ENCODE measurements around the gene RABAC1.
"Not testable (repeated sequence)": the region's sequence is repeated elsewhere in the genome, so short reads cannot be mapped to it uniquely, and the experiment has no call there.

The RABAC1 gene

GRCh38 chr19:41959056-41960053 is at the start of gene RABAC1:
Gene RABAC1 (minus strand): TSS chr19:41959321. CDS start chr19:41959292, 29 bp downstream.
- DNase-seq (ENCODE audit: low read depth in 2 of 2), result peak; percentile 75 to 86

- no peak for DNase-seq (ENCODE audit: low read depth in 2 of 2)
These were observed 47.4 kb upstream of the RABAC1 start for GRCh38 chr19:42006569-42006968.

- no peak for DNase-seq (ENCODE audit: low read depth in 2 of 2)
These were observed 46.4 kb upstream of the RABAC1 start for GRCh38 chr19:42005504-42005903.

DNA sequence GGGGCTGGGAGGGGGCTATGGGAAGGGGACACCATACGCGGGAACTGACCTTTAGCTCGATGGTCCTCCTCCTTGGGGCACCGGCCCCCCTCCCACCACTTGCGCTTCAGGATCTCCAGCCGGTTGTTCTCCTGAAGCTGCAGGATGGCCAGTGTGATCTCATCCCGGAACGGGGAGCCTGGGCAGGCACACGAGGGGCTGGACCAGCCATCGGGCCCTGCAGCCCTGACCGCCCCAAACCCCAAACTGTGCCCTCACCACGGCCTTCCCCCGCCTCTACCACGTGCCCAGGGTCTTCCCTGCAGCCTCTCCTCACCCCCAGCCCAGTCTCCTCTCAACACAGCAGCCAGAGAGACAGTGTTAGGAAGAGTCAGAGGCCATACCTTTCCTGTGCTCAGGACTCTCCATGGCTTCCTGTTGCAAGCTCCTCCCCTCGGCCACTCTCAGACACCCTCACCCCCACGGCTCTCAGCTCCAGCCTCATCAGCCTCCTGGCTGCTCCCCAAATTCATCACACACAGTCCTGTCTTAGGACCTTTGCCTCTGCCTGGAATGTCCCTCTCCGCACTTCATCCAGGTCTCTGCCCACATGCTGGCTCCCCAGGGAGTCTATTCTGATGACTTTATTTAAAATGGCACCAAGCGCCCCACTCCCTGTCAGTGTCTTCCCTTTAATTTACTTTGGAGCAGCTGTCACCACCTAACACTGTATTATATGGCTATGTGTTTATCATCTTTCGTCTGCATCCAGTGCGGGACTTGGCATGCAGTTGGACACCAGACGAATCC is 44.6 kb upstream of the RABAC1 start:
- no peak for DNase-seq (ENCODE audit: low read depth in 2 of 2)

GRCh38 chr19:41999878-42000208 is 40.7 kb upstream of the RABAC1 start:
- no peak for DNase-seq (ENCODE audit: low read depth in 2 of 2)

DNA sequence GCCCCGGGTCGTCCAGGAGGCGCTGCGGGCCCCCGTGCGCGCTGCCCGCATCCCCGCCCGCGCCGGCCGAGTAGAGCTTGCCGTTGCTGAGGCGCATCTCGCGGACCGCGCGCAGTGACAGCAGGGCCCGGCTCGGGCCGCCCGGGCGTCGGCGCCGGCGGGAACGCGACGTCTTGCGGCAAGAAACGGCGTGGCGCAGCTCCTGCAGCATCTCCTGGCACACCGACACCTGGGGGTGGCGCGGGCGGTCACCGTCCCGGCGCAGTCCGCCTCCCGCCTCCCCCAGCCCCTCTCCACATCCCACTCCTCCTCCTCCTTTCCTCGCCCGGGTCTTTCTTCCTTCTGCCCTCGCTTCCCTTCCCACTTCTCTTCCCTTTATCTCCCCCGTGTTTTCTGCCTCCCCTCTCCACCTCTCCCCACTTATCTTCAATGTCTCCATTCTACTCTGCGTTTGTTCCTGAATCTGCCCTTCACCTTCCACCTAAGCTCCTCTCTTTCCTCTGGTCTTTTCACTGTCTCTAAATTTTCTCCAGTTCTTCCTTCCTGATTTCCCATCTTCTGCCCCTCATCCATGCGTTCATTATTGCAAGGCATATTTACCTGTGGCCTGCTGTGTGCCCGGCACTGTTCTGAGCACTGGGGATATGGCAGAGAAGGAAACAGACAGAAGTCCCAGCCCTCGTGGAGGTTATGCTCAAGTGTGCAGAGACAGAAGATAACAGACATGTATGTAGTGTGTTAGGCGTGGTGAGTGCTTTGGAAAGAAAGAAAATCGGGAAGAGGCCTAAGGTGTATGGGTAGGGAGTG is 40.2 kb upstream of the RABAC1 start:
- DNase-seq (ENCODE audit: low read depth in 2 of 2), result no peak

DNA sequence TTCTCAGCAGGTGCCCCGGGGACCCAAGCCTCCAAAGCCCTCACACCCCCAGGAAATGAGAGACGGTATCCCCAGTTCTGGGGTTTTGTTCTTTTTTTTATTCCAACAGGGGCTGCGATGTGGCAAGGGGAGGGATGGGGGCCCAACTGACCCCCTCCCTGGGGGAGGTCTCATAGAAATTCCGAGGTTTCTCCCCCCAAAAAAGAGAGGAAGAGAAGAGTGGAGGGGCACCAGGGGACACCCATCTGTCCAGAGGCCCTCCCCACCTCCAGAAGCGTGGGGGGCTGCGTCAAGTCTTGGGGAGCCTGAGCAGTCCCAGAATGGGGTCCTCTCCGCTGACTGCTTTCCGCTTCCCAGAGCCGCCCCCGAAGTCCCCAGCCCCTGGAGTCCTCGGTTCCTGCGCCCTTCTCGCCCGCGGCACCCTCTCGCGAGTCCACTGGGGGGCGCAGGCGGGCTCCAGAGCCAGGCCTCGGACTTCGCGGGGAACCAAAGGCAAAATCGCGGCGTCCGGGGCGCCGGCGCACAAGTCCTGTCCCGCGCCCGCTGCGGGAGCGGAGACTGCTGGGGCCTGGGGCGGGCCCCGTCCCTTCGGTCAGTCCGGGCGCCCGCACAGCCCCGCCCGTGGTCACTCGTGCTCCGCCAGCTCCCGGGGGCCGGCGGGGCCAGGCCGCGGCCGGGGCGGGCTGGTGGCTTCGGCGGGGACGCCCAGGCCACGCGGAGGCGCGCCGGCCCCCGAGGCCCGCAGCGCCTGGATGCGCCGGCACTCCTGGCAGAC is 39.3 kb upstream of the RABAC1 start:
- peak in 1 of 2 donors; percentile 53 for DNase-seq (ENCODE audit: low read depth in 2 of 2)

DNA sequence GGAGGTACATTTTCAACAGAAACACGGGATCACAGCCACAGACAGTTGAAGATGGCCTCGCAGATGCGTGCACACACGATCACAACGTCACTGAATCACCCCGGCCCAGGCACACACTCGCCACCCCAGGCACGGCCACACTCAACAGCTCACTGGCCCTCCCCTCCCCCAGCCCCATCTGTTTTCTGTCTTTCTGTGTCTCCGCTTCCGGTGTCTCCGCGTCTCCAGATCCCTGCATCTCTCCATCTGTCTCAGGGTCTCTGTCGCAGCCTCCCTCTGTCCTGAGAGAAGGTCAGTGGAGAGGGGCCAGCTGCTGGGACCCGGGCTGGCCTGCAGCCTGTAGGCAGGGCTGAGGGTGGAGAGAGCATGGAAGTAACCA is 38.7 kb upstream of the RABAC1 start:
- no peak for DNase-seq (ENCODE audit: low read depth in 2 of 2)

- DNase-seq (ENCODE audit: low read depth in 2 of 2), result peak in 1 of 2 donors; percentile 21
These were observed 38.2 kb upstream of the RABAC1 start for GRCh38 chr19:41997121-41997850.

GRCh38 chr19:41995959-41996797 is 37.1 kb upstream of the RABAC1 start:
- no peak for DNase-seq (ENCODE audit: low read depth in 2 of 2)

- no peak for DNase-seq (ENCODE audit: low read depth in 2 of 2)
These were observed 36.2 kb upstream of the RABAC1 start for GRCh38 chr19:41994994-41995958.

DNA sequence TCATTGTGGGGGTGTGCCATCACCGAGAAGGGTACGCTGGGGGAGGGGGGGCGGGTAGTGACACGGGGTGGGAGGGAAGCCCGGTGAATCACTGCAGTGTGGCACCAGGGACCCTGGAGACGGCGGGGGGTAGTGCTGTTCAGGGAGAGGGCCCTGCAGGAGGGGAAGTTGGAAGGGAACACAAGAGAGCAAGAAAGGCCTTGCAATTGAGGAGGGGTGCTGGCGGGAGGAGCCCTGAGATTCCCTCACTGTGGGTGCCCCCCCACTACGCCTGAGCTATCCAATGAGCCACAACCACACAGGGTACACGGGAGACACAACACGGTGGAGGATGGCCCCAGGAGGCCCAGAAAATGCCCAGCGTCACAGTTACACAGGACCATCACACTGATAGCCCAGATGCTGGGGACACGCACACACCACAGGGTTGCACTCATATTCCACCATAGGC is 35.4 kb upstream of the RABAC1 start:
- DNase-seq (ENCODE audit: low read depth in 2 of 2), result no peak

DNA sequence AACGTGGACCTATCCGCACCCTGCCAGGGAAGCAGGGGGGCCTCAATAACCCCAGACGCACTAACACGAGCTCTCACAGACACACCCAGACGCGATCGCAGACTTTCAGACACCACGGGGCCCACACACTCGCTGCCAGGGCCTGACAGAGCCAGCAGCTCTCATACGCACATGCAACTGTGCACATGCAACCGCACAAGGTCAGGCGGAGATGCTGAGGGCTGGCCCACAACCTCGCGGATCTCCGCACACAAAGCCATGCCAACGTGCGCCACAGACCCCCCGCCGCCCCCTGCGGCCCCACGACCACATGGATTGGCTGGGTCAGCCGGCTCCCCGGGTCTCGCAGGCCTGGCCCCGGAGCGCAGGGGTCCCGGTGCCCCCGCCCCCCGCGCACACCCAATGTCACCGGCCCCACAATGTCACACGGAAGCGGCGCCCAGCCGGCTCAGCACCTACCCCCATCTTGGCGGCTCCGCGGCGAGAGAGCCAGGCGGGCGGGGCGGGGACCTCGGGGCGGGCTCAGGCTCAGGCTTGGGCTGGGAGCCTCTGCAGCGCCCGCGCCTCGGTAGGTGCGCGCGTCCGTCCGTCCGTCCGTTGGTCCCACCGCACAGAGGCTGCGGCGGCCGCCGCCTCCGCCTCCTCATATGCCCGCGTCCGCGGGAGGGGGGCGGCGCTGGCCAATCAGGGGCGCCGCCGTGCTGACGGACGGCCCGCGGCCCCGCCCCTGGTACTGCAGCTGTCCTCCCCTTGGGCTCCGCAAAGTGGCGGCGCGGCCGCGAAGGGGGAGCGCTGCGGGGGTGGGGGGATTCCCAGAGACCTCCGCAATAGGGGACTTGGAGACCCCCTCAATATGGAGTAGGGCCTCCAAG is 34.7 kb upstream of the RABAC1 start, which contains the start of gene ATP1A3:
ATP1A3 (minus strand) TSS at position 619 of the 872 bp plus-strand sequence; CDS start at position 465, 154 bp downstream.
- peak; percentile 14 to 43 for DNase-seq (ENCODE audit: low read depth in 2 of 2)

DNA sequence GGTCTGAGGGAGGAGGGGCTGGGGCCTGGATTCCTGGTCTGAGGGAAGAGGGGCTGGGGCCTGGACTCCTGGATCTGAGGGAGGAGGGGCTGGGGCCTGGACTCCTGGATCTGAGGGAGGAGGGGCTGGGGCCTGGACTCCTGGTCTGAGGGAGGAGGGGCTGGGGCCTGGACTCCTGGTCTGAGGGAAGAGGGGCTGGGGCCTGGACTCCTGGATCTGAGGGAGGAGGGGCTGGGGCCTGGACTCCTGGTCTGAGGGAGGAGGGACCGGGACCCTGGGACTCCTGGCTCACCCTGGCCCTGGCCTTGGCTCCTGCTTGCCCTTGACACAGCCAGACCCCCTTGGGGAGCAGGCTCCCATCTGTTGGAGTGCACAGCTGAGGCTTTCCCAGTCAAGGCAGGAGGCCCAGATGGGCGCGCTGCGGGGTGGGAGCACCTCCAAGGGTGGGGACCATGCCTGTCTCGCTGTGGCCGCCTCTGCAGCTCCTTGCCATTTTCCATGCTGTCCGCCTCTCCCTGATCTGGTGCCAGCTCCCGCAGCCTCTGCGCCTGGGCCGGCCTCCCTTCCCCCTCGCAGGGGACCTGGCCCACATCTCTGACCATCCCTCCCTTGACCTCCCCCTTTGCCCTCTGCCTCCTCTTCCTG is 32.9 kb upstream of the RABAC1 start:
- DNase-seq (ENCODE audit: low read depth in 2 of 2), result not testable (repeated sequence)

DNA sequence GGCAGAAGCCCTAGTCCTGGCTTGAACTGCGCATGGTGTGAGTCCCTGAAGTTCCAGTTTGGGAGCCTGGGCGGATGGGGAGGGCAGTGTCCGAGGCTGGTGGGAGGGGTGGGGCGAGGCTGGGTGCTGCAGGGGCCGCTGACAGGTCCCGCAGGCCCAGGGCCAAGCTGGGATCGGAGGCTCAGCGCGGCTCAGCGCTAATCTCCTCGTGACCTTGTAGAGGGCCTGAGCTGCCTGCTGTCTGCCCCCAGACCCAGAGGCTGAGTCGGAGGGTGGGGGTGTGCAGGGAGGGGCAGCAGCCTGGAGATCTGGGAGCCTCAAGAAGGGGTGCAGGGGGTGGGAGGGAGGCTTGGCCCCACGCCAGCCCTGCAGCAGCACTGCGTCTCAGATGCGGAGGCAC is 31.9 kb upstream of the RABAC1 start:
- no peak for DNase-seq (ENCODE audit: low read depth in 2 of 2)

GRCh38 chr19:41990615-41991014 is 31.5 kb upstream of the RABAC1 start:
- DNase-seq (ENCODE audit: low read depth in 2 of 2), result no peak

DNA sequence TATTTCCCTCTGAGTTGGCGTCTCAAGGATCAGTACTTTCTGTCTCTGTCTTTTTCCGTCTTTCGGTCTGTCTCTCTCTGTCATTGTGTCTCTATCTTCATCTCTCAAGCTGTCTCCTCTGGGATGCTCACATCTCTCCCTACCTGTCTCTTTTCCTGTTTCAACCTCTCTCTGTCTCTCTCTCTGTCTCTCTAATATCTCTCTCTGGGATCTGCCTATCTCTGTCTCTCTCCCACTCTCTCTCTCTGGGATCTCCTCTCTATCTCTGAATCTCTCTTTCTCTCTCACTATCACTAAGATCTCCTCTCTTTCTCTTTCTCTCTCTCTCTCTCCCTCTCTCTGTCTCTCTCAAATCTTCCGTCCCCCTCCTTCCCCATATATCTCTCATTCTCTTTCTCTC is 30.9 kb upstream of the RABAC1 start:
- DNase-seq (ENCODE audit: low read depth in 2 of 2), result no peak

Data from stimulated activated CD4-positive, alpha-beta T cell treated with anti-CD3 and anti-CD28 coated beads, Interleukin-15, amount 100 ng/mL, for 48 hours (primary cell).